ENCODE measurements around the gene VSIG2. TPM values are rescaled to one million over a fixed set of nuclear protein-coding genes. Genes with fewer than 3 reads are reported as not detected.

Gene VSIG2
- total and polyA plus RNA-seq, 9 donors: 0.30 to 27.1 (median 1.2) TPM; not detected in 1

GRCh38 chr11:124756033-124756752 is 4.1 kb upstream of the VSIG2 start:
- Histone ChIP-seq H3K4me3 (no peak overlapping the region), H3K36me3 (no peaks in the 10 kb centered on the region), H3K27me3 (peaks cover 7% of the 10 kb centered on the region), H3K9me3 (no peaks in the 10 kb centered on the region), H3K4me1 (ENCODE audit: insufficient read depth) (peaks cover 7% of the 10 kb centered on the region), H3K27ac (no peak overlapping the region)
- DNase-seq: no peak
- 12 to 24% (median 19%) methylated on average over 9 of the region's 9 CpGs for WGBS, 3 donors
- no peak for TF ChIP-seq CTCF (IDR thresholded peaks at IDR 0.05)
- no peak for TF ChIP-seq EP300 (IDR thresholded peaks at IDR 0.05)
- TF ChIP-seq POLR2A (IDR thresholded peaks at IDR 0.05): no peak
- intact Hi-C loops (cut with DNase I): no loop called here

GRCh38 chr11:124754710-124755109 is 2.7 kb upstream of the VSIG2 start:
- Histone ChIP-seq H3K9me3 (no peaks in the 10 kb centered on the region), H3K27me3 (peaks cover 4% of the 10 kb centered on the region), H3K4me3 (no peak overlapping the region), H3K4me1 (ENCODE audit: insufficient read depth) (peaks cover 7% of the 10 kb centered on the region), H3K27ac (no peak overlapping the region), H3K36me3 (no peaks in the 10 kb centered on the region)
- no peak for DNase-seq
- 58 to 69% (median 61%) methylated on average over 6 of the region's 6 CpGs for WGBS, 3 donors
- intact Hi-C loops (cut with DNase I): no loop called here
- TF ChIP-seq POLR2A (IDR thresholded peaks at IDR 0.05) (no peak), EP300 (IDR thresholded peaks at IDR 0.05) (no peak), CTCF (IDR thresholded peaks at IDR 0.05) (no peak)

- Histone ChIP-seq H3K4me1 (ENCODE audit: insufficient read depth) (peaks cover 5% of the 10 kb centered on the region), H3K27me3 (peaks cover 2% of the 10 kb centered on the region), H3K36me3 (no peaks in the 10 kb centered on the region), H3K4me3 (no peak overlapping the region), H3K27ac (no peak overlapping the region), H3K9me3 (no peaks in the 10 kb centered on the region)
- no peak for DNase-seq
- 69 to 74% (median 73%) methylated on average over 4 of the region's 4 CpGs for WGBS, 3 donors
- intact Hi-C loops (cut with DNase I): no loop called here
- TF ChIP-seq POLR2A (IDR thresholded peaks at IDR 0.05) (no peak), EP300 (IDR thresholded peaks at IDR 0.05) (no peak)
Observed at GRCh38 chr11:124754309-124754708, 2.3 kb upstream of the VSIG2 start.

GRCh38 chr11:124753624-124754023 is 1.6 kb upstream of the VSIG2 start:
- DNase-seq: no peak
- Histone ChIP-seq H3K4me1 (ENCODE audit: insufficient read depth) (peaks cover 4% of the 10 kb centered on the region), H3K4me3 (no peak overlapping the region), H3K27me3 (no peaks in the 10 kb centered on the region), H3K27ac (no peak overlapping the region), H3K9me3 (no peaks in the 10 kb centered on the region), H3K36me3 (no peaks in the 10 kb centered on the region)
- 85 to 89% (median 88%) methylated on average over 7 of the region's 7 CpGs for WGBS, 3 donors
- TF ChIP-seq EP300 (IDR thresholded peaks at IDR 0.05) (no peak), POLR2A (IDR thresholded peaks at IDR 0.05) (no peak), CTCF (IDR thresholded peaks at IDR 0.05) (no peak)
- intact Hi-C loops (cut with DNase I): no loop called here

- Histone ChIP-seq H3K27ac (no peak overlapping the region), H3K36me3 (no peaks in the 10 kb centered on the region), H3K9me3 (no peaks in the 10 kb centered on the region), H3K27me3 (no peaks in the 10 kb centered on the region), H3K4me1 (ENCODE audit: insufficient read depth) (peaks cover 4% of the 10 kb centered on the region), H3K4me3 (no peak overlapping the region)
- intact Hi-C loops (cut with DNase I): no loop called here
- DNase-seq: no peak
- TF ChIP-seq POLR2A (IDR thresholded peaks at IDR 0.05) (no peak), CTCF (IDR thresholded peaks at IDR 0.05) (no peak), EP300 (IDR thresholded peaks at IDR 0.05) (no peak)
Observed at GRCh38 chr11:124753205-124753604, 1.1 kb upstream of the VSIG2 start.
